NCI-H2227 (cell line): ENCODE results near the gene MFAP4.

Source experiments
- DNase-seq: peaks from one replicate; lab custom pipeline; 2025; ENCODE audit not compliant: unreplicated experiment; lab: John Stamatoyannopoulos, UW

MFAP4 gene

DNA sequence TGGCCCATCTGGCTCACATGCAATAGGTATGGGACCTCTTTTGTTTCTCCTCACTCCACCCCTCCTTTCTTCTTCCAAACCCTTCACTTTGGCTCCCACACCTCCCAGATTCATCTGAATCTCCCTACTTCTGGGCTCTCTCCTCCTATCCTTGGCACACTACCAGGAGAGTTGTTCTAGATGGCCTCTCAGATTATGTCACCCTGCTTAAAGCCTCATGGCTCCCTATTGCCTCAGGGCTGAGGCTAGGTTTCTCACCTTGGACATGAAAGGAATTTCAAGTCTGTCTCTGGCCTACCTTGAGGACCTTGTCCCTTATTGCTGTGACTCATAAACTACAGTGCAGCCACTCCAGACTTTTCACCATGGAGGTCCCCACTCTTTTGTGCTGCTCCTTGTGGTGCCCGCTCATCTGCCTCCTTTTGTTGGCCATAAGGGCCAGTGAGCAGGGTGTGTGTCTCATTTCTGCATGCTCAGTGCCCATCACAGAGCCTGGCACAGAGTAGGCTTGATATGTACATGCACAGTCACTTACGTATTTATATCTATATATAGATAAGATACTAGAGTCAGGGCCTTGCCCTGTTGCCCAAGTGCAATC is 1.0 kb upstream of the MFAP4 start:
- no peak for DNase-seq

DNA sequence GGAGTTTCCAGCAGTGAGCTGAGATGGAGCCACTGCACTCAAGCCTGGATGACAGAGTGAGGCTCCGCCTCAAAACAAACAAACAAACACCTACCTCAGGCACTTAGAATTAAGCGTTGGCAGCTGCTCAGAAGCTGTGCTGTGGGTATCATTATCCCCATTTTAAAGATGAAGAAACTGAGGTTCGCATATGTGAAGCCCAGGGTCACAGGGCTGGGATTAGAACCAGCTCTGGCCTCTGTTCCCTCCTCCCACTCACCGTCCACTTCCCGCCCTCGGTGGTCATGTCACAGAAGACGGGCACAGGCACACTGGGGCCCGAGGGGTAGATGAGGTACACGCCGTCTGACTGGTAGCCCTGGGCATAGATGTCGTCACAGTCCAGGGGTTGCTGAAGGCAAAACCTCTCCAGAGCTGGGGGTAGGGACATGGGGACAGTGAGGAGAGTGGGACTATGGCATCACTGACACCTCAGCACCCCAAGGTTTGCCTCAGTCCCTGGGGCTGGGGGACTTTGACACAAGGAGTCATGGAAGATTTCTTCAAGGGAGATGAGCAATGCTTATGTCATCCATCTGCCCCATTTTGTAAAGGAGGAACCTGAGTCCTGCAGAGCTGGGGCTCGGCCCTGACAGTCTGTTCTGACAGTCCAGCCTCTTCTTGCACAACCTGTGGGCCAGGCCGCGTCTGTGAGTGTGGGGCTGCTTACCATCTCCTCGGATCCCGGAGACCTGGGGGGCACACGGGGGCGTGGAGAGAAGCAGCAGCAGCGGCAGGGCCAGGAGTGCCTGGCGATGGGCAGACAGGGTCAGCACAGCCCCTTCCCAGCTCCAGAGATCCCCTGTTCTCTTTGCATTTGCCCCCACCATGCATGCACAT is 700 bp downstream of the MFAP4 start:
- no peak for DNase-seq

DNA sequence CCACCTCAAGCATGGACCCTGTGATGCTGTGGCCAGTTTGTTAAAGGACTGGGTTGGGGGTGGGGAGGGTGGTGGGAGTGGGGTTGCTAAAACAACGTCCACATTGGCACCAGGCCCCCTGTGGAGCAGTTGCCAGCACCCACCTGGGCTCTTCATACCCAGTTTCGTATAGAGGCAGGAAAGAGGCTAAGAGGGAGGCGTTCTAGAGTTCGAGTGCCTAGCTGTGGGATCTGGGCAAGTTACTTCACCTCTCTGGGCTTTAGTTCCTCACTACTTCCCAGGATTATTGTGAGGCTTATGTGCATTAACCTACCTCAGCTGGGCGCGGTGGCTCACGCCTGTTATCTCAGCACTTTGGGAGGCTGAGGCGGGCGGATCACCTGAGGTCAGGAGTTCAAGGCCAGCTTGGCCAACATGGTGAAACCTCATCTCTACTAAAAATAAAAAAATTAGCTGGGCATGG is 1.4 kb downstream of the MFAP4 start:
- no peak for DNase-seq

DNA sequence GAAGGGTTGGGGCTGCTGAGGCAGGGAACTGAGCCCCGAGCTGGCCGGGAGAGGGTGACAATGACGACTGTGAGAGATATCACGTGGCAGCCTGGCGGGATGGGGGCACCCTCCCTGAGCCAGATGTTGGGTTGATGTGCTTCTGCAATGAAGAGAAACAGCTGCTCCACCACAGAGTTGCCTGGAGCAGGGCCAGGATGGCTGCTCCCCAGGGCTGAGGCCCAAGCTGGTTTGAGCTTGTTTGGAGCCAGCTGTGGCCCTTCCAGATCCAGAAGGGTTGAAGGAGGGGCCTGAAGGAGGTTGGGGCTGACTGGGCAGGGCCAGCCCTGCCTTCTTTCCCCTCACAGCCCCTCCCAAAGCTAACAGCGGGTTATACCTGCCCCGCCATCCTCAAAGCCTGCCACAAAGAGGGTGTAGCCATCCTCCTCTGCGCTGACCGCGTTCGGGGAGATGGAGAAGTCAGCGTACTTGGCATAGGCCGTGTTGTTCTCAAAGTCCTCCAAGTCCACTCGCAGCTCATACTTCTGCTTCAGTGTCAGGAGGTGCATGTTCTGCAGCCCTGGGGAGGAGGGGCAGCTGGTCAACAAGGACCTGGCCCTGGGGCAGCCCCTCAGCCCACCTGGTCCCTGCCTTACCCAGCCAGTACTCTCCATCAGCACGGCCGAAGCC is 2.1 kb downstream of the MFAP4 start:
- no peak for DNase-seq

DNA sequence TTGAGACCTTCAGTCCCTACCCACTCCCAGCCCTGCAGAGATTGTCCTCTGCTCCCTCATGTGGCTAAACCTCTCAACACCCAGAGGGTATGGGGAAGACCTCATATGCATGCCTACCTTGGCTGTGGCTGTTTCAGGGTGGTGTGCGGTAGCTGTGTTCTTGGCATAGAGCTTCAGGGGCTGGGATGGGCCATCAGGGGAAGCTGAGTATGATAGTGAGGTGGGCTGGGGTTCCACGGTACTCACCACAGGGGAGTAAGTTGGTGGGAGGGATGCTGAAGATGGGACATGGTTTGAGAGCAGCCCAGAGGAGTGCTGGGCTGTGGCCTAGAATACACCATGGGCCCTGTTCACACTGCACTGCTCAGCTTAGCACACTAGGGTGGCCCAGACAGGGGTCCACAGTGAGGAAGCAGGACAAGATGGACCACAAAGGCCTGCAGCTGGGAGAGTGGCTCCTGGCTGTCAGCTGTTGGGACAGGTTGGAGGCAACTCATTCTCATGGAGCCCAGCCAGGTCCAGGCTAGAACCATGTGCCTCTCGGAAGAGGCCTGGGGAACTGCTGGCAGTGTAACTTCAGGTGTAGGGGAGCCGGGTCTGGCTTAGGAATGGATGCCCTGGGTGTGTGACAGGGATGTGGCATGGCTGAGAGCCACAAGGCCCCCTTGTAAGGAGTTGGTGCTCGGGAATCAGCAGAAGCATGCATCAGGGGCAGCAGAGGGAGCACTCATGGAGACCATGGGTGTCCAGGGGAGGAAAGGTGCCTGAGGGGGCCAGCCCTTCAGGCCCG is 3.1 kb downstream of the MFAP4 start:
- no peak for DNase-seq

DNA sequence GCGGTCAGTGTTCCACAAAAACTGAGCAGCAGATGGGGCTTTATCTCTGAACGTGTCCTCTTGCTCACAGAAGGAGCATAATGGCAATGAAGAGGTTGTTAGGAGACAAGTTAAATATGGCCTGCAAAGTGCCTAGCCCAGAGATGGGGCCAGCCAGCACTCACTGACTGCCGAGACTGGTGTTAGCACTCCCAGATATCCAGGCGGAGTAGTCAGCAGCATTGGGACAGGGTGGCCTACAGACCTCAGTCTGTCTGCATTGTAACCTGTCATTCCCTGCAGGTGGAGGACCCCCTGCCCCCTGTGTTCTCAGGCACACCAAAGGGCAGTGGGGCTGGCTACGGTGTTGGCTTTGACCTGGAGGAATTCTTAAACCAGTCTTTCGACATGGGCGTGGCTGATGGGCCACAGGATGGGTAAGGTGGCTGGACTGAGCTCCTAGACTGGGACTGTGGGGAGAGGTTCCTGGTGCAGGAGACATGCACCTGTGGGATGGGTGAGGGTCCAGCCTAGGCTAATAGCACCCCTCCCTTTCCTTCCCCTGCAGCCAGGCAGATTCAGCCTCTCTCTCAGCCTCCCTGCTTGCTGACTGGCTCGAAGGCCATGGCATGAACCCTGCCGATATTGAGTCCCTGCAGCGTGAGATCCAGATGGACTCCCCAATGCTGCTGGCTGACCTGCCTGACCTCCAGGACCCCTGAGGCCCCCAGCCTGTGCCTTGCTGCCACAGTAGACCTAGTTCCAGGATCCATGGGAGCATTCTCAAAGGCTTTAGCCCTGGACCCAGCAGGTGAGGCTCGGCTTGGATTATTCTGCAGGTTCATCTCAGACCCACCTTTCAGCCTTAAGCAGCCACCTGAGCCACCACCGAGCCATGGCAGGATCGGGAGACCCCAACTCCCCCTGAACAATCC is 4.2 kb downstream of the MFAP4 start:
- DNase-seq = no peak

DNA sequence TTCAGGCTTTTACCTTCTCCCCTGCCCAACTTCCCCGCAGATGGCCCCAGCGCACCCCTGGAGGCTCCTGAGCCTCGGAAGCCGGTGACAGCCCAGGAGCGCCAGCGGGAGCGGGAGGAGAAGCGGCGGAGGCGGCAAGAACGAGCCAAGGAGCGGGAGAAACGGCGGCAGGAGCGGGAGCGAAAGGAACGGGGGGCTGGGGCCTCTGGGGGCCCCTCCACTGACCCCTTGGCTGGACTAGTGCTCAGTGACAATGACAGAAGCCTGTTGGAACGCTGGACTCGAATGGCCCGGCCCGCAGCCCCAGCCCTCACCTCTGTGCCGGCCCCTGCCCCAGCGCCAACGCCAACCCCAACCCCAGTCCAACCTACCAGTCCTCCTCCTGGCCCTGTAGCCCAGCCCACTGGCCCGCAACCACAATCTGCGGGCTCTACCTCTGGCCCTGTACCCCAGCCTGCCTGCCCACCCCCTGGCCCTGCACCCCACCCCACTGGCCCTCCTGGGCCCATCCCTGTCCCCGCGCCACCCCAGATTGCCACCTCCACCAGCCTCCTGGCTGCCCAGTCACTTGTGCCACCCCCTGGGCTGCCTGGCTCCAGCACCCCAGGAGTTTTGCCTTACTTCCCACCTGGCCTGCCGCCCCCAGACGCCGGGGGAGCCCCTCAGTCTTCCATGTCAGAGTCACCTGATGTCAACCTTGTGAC is 5.1 kb downstream of the MFAP4 start:
- no peak for DNase-seq

DNA sequence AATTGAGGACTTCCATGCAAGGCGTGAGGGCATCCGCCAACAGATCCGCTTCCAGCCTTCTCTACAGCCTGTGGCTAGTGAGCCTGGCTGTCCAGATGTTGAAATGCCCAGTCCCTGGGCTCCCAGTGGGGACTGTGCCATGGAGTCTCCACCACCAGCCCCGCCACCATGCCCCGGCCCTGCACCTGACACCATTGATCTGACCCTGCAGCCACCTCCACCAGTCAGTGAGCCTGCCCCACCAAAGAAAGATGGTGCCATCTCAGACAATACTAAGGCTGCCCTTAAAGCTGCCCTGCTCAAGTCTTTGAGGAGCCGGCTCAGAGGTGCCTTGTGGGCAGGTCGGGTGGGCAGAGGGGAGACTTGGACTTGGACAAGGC is 5.6 kb downstream of the MFAP4 start:
- no peak for DNase-seq

DNA sequence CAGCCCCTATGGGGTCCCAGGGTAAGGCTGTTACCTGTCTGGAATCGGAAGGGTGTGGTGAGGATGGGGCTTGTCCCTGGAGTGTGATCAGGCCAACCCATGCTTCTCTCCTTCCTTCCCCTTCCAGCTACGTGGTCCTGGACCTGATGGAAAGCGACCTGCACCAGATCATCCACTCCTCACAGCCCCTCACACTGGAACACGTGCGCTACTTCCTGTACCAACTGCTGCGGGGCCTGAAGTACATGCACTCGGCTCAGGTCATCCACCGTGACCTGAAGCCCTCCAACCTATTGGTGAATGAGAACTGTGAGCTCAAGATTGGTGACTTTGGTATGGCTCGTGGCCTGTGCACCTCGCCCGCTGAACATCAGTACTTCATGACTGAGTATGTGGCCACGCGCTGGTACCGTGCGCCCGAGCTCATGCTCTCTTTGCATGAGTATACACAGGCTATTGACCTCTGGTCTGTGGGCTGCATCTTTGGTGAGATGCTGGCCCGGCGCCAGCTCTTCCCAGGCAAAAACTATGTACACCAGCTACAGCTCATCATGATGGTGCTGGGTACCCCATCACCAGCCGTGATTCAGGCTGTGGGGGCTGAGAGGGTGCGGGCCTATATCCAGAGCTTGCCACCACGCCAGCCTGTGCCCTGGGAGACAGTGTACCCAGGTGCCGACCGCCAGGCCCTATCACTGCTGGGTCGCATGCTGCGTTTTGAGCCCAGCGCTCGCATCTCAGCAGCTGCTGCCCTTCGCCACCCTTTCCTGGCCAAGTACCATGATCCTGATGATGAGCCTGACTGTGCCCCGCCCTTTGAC is 6.3 kb downstream of the MFAP4 start:
- no peak for DNase-seq

DNA sequence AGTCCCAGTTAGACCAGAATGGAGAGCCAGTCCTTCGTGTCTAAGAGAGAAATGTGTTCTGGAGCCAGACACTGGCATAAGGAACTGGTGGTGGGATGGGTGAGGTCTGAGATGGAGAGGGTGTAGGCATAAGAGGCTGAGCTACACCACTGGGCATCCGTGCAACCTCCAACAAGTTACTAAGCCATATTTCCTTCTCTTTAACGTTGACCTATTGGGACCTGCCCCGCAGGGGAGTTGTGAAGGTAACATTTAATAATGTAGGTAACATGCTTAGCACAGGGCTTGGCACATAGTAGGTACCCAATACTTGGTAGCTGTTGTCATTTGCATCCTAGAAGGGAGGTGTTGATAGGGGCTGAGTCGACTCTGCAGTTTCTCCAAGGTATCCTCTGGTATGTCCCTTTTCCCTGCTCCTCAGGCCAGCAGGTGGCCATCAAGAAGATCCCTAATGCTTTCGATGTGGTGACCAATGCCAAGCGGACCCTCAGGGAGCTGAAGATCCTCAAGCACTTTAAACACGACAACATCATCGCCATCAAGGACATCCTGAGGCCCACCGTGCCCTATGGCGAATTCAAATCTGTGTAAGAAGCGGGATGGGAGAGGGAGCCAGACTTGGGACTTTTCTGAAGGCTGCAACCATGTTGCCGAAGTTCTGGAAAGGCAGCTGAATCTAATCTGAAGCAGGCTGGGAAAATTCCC is 7.5 kb downstream of the MFAP4 start:
- DNase-seq = no peak

DNA sequence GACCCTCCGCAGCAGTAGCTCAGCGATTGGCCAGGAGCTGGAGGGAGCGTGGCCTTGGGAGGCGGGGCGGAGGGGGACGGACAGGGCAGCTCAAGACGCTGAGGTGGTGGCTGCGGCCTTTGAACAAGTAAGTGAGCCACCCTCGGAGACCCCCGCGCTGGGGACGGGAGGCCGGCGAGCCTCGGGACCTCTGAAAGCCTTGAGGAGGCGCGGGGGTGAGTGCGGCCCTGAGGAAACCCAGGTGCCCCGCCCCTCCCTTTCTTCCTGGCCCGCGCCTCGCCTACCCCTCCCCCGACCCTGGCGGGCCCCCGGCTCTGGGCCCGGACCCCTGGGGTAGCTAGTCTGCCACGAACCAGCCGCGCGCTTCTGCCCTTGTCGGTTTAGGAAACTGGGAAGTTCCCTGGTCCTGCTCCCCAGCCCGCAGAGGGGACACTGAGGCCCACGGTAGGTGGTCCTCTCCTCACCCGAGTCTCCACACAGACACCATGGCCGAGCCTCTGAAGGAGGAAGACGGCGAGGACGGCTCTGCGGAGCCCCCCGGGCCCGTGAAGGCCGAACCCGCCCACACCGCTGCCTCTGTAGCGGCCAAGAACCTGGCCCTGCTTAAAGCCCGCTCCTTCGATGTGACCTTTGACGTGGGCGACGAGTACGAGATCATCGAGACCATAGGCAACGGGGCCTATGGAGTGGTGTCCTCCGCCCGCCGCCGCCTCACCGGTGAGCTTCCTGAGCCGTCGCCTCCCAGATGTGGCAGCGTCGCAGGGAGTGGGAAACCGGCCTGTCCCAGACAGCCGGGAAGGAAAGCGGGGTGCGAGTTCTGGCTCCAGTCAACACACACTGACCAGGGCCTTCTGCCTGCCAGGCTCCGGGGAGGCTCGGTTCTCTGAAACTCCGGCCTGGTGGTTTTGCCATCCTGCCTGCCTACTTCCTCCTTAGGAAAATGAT is 8.3 kb downstream of the MFAP4 start, which contains the start of gene MAPK7:
Gene MAPK7 (plus strand): TSS at position 83 of the 945 bp plus-strand sequence. CDS start 403 bp downstream, at position 486.
- no peak for DNase-seq

DNA sequence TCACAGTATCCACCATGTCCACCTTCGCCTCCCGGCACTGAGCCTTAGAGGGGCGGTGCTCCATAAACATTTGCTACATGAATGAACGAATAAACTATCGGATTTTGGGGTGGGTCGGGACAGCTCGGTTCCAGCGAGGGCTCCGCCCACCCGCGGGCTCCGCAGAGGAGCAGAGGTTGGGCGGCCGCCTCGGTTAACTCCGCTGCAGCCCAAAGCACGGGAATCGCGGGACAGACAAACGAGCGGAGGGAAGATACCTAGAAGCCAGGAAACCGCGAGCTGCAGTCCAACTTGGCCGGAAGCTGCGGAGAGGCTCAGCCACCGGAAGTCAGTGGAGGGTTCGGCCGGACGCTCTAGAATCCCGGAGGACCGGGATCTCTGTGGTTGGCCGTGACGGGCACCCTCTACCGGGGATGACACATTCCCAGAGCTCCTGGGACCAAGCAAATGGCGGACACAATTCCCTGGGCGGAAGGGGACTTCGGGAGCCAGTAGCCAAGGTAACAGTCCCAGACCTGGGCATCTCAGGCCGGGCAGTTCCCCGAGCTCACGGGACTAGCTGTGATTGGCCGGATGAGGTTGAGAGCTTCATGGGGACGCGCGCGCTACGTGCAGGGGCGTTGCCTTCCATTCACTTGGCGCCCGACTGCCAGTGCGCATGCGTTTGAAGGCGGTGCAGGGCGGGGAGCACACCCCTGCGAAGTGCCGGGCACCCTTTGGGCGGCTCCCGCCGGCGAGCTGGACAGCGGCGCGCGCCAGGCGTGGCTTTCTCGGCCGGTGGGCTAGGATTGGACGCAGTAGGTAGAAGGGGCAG is 9.2 kb downstream of the MFAP4 start:
- DNase-seq = peak; percentile 97

DNA sequence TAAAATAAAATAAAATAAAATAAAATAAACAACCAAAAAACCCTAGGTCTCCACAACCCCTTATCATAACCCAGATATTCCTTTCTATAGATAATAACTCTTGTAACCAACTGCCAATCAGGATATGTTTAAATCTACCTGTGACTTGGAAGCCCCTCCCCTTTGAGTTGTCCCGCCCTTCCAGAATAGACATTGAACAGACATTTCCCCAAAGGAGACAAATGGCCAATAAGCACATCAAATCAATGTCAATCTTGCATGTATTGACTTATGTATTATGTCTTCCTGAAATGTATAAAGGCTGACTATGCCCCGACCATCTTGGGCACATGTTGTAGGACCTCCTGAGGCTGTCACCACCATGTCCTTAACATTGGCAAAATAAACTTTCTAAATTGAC is 10.2 kb downstream of the MFAP4 start:
- DNase-seq = peak; percentile 35

DNA sequence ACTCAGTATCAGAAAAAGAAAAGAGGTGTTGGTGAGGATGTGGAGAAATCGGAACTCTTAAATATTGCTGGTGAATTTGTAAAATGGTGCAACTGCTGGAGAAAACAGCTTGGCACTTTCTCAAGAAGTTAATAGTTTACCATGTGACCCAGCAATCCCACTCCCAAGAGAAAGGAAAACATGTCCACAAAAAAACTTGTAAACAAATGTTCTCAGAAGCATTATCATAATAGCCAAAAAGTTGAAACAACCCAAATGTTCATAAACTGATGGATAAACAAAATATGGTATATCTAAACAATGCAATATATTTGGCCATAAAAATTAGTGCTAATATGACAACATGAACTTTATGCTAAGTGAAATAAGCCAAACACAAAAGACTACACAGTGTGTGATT is 11.3 kb downstream of the MFAP4 start:
- no peak for DNase-seq

DNA sequence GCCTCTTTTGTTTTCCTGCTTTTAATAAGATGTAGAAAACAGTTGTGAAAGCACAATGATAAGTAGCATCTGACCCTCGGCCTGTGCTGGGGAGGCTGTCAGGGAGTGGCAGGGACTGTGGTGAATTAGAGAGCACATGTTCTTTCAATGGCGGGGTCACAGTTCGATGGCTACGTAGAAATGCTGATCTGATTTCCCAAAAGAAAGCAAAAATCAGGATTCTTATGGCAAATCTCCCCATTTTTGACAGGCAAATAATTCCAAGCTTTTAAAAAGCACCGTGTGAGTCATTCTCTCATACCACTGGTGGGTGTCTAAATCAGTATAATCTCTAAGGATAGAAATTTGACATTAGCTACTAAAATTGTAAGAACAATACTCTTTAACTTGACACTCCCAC is 12.9 kb downstream of the MFAP4 start:
- DNase-seq = no peak

DNA sequence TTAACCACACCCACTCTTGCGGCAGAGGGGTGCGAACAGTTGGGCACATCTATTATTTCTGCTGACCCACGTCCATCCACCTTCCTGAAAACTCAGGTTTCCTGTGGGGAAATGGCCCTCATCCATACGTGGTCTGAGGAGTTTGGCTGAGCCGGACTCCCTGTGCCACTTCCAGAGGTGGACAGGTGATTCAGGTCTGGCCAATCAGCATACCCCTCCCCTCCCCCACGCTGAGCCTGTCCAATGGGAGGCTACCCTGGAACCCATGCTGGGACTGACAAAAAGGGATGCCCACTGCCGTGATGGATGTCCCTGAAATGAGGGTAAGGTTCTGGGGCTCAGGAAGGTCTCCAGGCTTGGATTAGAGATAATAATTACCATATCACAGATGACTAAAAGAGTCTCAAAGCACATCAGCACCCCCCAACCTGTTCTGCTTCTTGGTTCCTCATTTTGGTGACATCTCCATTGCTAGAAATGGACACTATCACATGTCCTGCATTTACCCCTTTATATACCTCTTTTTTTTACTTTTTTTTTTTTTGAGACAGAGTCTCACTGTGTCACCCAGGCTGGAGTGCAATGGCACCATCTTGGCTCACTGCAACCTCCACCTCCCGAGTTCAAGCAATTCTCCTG is 14.0 kb downstream of the MFAP4 start:
- no peak for DNase-seq
